ENCODE results near the gene FAM107B. TPM values are rescaled to one million over a fixed set of nuclear protein-coding genes. Genes with fewer than 3 reads are reported as not detected.

FAM107B gene
- total and polyA plus RNA-seq, 4 donors: 24.9 to 58.1 (median 30.9) TPM

- Histone ChIP-seq H3K27me3 (ENCODE audit: control insufficient read depth in 4 of 4, insufficient read depth in 4 of 4, low read length in 3 of 4) (no peaks in the 10 kb centered on the region), H3K4me3 (ENCODE audit: low read depth in 1 of 3, low read length in 3 of 3) (no peak overlapping the region), H3K9ac (ENCODE audit: low read depth in 1 of 2, low read length in 2 of 2) (no peak overlapping the region), H3K4me1 (ENCODE audit: control insufficient read depth in 4 of 4, insufficient read depth in 4 of 4, low read length in 3 of 4) (peaks cover 0 to 4% (median under 1%) of the 10 kb centered on the region in 4 donors), H3K36me3 (ENCODE audit: control insufficient read depth in 4 of 4, insufficient read depth in 3 of 4, low read depth in 1 of 4, low read length in 3 of 4) (no peaks in the 10 kb centered on the region), H3K9me3 (ENCODE audit: control insufficient read depth in 4 of 4, low read length in 3 of 4) (no peaks in the 10 kb centered on the region), H3K27ac (ENCODE audit: low read depth in 1 of 2, low read length in 2 of 2) (no peak overlapping the region)
- WGBS: 50% methylated on average over 3 of the region's 3 CpGs
- TF ChIP-seq NR2F2 (IDR thresholded peaks at IDR 0.05): peak; percentile 48
- no peak for TF ChIP-seq FOXA2 (IDR thresholded peaks at IDR 0.05)
- no peak for DNase-seq (ENCODE audit: low spot score)
These were observed 31.9 kb downstream of the FAM107B start for GRCh38 chr10:14742815-14743214.

- Histone ChIP-seq H3K4me1 (ENCODE audit: control insufficient read depth in 4 of 4, insufficient read depth in 4 of 4, low read length in 3 of 4) (peaks cover 2 to 7% (median 3%) of the 10 kb centered on the region in 4 donors), H3K27ac (ENCODE audit: low read depth in 1 of 2, low read length in 2 of 2) (no peak overlapping the region), H3K9ac (ENCODE audit: low read depth in 1 of 2, low read length in 2 of 2) (no peak overlapping the region), H3K36me3 (ENCODE audit: control insufficient read depth in 4 of 4, insufficient read depth in 3 of 4, low read depth in 1 of 4, low read length in 3 of 4) (no peaks in the 10 kb centered on the region), H3K27me3 (ENCODE audit: control insufficient read depth in 4 of 4, insufficient read depth in 4 of 4, low read length in 3 of 4) (no peaks in the 10 kb centered on the region), H3K4me3 (ENCODE audit: low read depth in 1 of 3, low read length in 3 of 3) (no peak overlapping the region), H3K9me3 (ENCODE audit: control insufficient read depth in 4 of 4, low read length in 3 of 4) (no peaks in the 10 kb centered on the region)
- DNase-seq (ENCODE audit: low spot score): no peak
- WGBS: 75% methylated on average over 1 of the region's 1 CpG
- no peak for TF ChIP-seq YY1 (IDR thresholded peaks at IDR 0.05)
- no peak for TF ChIP-seq MAX (IDR thresholded peaks at IDR 0.05)
- no peak for TF ChIP-seq RXRA (IDR thresholded peaks at IDR 0.05)
- no peak for TF ChIP-seq TAF1 (conservative IDR thresholded peaks at IDR 0.05)
- TF ChIP-seq EGR1 (IDR thresholded peaks at IDR 0.05; ENCODE audit: low read depth in 2 of 2): no peak
- no peak for TF ChIP-seq HNF4A (conservative IDR thresholded peaks at IDR 0.05)
- no peak for TF ChIP-seq FOXA2 (IDR thresholded peaks at IDR 0.05)
- no peak for TF ChIP-seq JUND (IDR thresholded peaks at IDR 0.05)
- no peak for TF ChIP-seq RAD21 (IDR thresholded peaks at IDR 0.05)
- TF ChIP-seq, protein P1, sequence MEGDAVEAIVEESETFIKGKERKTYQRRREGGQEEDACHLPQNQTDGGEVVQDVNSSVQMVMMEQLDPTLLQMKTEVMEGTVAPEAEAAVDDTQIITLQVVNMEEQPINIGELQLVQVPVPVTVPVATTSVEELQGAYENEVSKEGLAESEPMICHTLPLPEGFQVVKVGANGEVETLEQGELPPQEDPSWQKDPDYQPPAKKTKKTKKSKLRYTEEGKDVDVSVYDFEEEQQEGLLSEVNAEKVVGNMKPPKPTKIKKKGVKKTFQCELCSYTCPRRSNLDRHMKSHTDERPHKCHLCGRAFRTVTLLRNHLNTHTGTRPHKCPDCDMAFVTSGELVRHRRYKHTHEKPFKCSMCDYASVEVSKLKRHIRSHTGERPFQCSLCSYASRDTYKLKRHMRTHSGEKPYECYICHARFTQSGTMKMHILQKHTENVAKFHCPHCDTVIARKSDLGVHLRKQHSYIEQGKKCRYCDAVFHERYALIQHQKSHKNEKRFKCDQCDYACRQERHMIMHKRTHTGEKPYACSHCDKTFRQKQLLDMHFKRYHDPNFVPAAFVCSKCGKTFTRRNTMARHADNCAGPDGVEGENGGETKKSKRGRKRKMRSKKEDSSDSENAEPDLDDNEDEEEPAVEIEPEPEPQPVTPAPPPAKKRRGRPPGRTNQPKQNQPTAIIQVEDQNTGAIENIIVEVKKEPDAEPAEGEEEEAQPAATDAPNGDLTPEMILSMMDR (IDR thresholded peaks at IDR 0.05; ENCODE audit: low read depth, low read length, missing input control): no peak
- TF ChIP-seq REST (IDR thresholded peaks at IDR 0.05): no peak
- no peak for TF ChIP-seq FOXA1 (IDR thresholded peaks at IDR 0.05)
- TF ChIP-seq, protein P2, sequence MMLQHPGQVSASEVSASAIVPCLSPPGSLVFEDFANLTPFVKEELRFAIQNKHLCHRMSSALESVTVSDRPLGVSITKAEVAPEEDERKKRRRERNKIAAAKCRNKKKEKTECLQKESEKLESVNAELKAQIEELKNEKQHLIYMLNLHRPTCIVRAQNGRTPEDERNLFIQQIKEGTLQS (IDR thresholded peaks at IDR 0.05): no peak
- no peak for TF ChIP-seq HNF4G (IDR thresholded peaks at IDR 0.05)
- no peak for TF ChIP-seq SP1 (IDR thresholded peaks at IDR 0.05)
- no peak for TF ChIP-seq NR2F2 (IDR thresholded peaks at IDR 0.05)
- no peak for TF ChIP-seq GABPA (IDR thresholded peaks at IDR 0.05 in 1 of 2, conservative IDR thresholded peaks at IDR 0.05 in 1 of 2)
These were observed 32.3 kb downstream of the FAM107B start for GRCh38 chr10:14742382-14742781.
